HepG2 (cell line): ENCODE results near the gene SEPTIN5. TPM values are rescaled to one million over a fixed set of nuclear protein-coding genes. Genes with fewer than 3 reads are reported as not detected.

ENCODE experiments used
- ATAC-seq: fragments of 200-7000 bp; cut with Tn5 transposase; 3 replicates; pipeline ENCODE4 v1.9.1; 2020; ENCODE audit warnings: mild to moderate bottlenecking, moderate library complexity
- BruUV-seq: library from RNA; stranded (reverse); fragments of 400-500 nt; replicated peaks from 2 replicates; lab custom pipeline; 2021; lab: Mats Ljungman, UMichigan
- CTCF ChIA-PET: fragments of 300-600 bp; formaldehyde crosslinking; extraction: SDS; loops from one replicate; lab custom pipeline; 2021; ENCODE audit warnings: low total read pairs, inconsistent platforms, low intra/inter-chr PET ratio; lab: Yijun Ruan, JAX
- POLR2A ChIA-PET: fragments of 350-600 bp; sonication (Branson Sonifier 250); formaldehyde crosslinking; loops from one replicate; lab custom pipeline; 2020; ENCODE audit warnings: antibody characterized with exemption, inconsistent platforms; lab: Yijun Ruan, JAX
- DNase-seq: peaks from one replicate; pipeline ENCODE4 v3.0.0-alpha.2; 2015; ENCODE audit warnings: low spot score
- FAIRE-seq: peaks from 3 replicates; lab custom pipeline; 2011; peaks lifted over from hg19 to GRCh38; lab: Jason Lieb, UNC
- H2AFZ ChIP-seq: one replicate; pipeline ENCODE4 v1.6.1; 2011; ENCODE audit warnings: low read length, inconsistent platforms
- H3K27ac ChIP-seq: fragments of 300-600 bp; 3 replicates; pipeline ENCODE4 v1.8.0; 2011; ENCODE audit warnings: mixed run types, mild to moderate bottlenecking, mixed read lengths, low read length, inconsistent platforms; ENCODE audit not compliant: insufficient read depth; ENCODE audit errors: extremely low read length
- H3K27me3 ChIP-seq, 2 experiments: fragments of 200-600 bp in 1 of 2; 2 replicates in 1 of 2; 3 replicates in 1 of 2; pipeline versions ENCODE4 v1.6.0 to v1.8.0; 2011; ENCODE audit warnings: low read length in 2 of 2, mild to moderate bottlenecking in 2 of 2, moderate library complexity in 2 of 2, inconsistent platforms in 1 of 2; ENCODE audit not compliant: insufficient read depth in 2 of 2, control insufficient read depth in 1 of 2
- H3K36me3 ChIP-seq, 2 experiments: fragments of 200-600 bp in 1 of 2; replicated peaks in 1 of 2; 2 replicates in 1 of 2; 3 replicates in 1 of 2; pipeline versions ENCODE4 v1.5.1 to v1.8.0; 2011; ENCODE audit warnings: low read length in 2 of 2, inconsistent platforms in 1 of 2; ENCODE audit not compliant: insufficient read depth in 2 of 2, control insufficient read depth in 1 of 2
- H3K4me1 ChIP-seq: 2 replicates; pipeline ENCODE4 v1.5.1; 2012; ENCODE audit warnings: low read length, inconsistent platforms; ENCODE audit not compliant: insufficient read depth
- H3K4me2 ChIP-seq: 2 replicates; pipeline ENCODE4 v1.6.0; 2011; ENCODE audit warnings: low read depth, low read length, inconsistent platforms
- H3K4me3 ChIP-seq, 3 experiments: fragments of 200-600 bp in 1 of 3; sonication (generic), shearing (Covaris generic) in 1 of 3; replicated peaks in 1 of 3; 2 replicates each; pipeline ENCODE4 v1.5.1; 2011 to 2016; ENCODE audit warnings: low read length in 3 of 3, inconsistent platforms in 2 of 3, low read depth in 2 of 3, mild to moderate bottlenecking in 2 of 3, control low read depth in 1 of 3, mixed read lengths in 1 of 3; ENCODE audit not compliant: insufficient read depth in 1 of 3
- H3K79me2 ChIP-seq: one replicate; pipeline ENCODE4 v1.6.1; 2011; ENCODE audit warnings: low read length, inconsistent platforms; ENCODE audit not compliant: insufficient read depth
- H3K9ac ChIP-seq: 2 replicates; pipeline ENCODE4 v1.6.0; 2011; ENCODE audit warnings: mild to moderate bottlenecking, low read depth, low read length, inconsistent platforms; ENCODE audit not compliant: insufficient read depth
- H3K9me3 ChIP-seq: 2 replicates; pipeline ENCODE4 v1.5.1; 2012; ENCODE audit warnings: mild to moderate bottlenecking, low read length
- H4K20me1 ChIP-seq: 2 replicates; pipeline ENCODE4 v1.6.0; 2011; ENCODE audit warnings: inconsistent platforms, mild to moderate bottlenecking, low read length, moderate library complexity; ENCODE audit not compliant: insufficient read depth
- EEA1 ChIP-seq: sonication (generic); formaldehyde crosslinking; IDR thresholded peaks from 2 replicates; pipeline ENCODE4 v1.5.1; 2020; ENCODE audit warnings: mild to moderate bottlenecking, missing genetic modification reagents, borderline replicate concordance
- NR2F1 ChIP-seq, 2 experiments: fragments of 450-650 bp in 1 of 2; formaldehyde crosslinking in 1 of 2; IDR thresholded peaks; 2 replicates each; pipeline versions ENCODE4 v1.5.0 to v1.6.1; 2016 to 2020; ENCODE audit warnings: mild to moderate bottlenecking in 1 of 2, missing compliant biosample characterization in 1 of 2, missing genetic modification reagents in 1 of 2, moderate library complexity in 1 of 2
- RXRA ChIP-seq: sonication (generic); formaldehyde crosslinking; IDR thresholded peaks from 2 replicates; pipeline ENCODE4 v1.5.1; 2020; ENCODE audit warnings: missing genetic modification reagents
- ZNF260 ChIP-seq: sonication (generic); formaldehyde crosslinking; IDR thresholded peaks from 2 replicates; pipeline ENCODE4 v1.4.0; 2020; ENCODE audit warnings: missing genetic modification reagents, low read depth, mild to moderate bottlenecking, borderline replicate concordance
- ZNF549 ChIP-seq: sonication (generic); formaldehyde crosslinking; IDR thresholded peaks from 2 replicates; pipeline ENCODE4 v1.5.0; 2020; ENCODE audit warnings: missing genetic modification reagents
- ZNF691 ChIP-seq: sonication (generic); formaldehyde crosslinking; IDR thresholded peaks from 2 replicates; pipeline ENCODE4 v1.4.0; 2020; ENCODE audit warnings: missing genetic modification reagents, low read depth, mild to moderate bottlenecking, borderline replicate concordance
- ZNF775 ChIP-seq: sonication (generic); formaldehyde crosslinking; IDR thresholded peaks from 2 replicates; pipeline ENCODE4 v1.4.0; 2020; ENCODE audit warnings: missing genetic modification reagents, mild to moderate bottlenecking, moderate library complexity, borderline replicate concordance
- WGBS: methylation state at CpG from one replicate; pipeline ENCODE4 v1.1.6; 2017; ENCODE audit warnings: low lambda C conversion rate; 5-methylcytosine and 5-hydroxymethylcytosine counted together
- in situ Hi-C: cut with HindIII; loops from 2 replicates; pipeline ENCODE4 v1.10.0; 2017; ENCODE audit warnings: low pct_unique_long_range_greater_than_20kb; ENCODE audit not compliant: extremely low pct_ligation_motif_present
- intact Hi-C: fragments of 100-400 bp; cut with micrococcal nuclease; formaldehyde crosslinking; loops from one replicate; pipeline ENCODE4 v1.10.0; 2022; ENCODE audit not compliant: unreplicated experiment
- polyA plus RNA-seq, 8 experiments: library from polyadenylated mRNA; depleted of rRNA in 3 of 8; stranded (reverse) in 7 of 8; unstranded in 1 of 8; fragments of >200 nt; fragmentation: Illumina TruSeq in 4 of 8; extraction: Trizol in 4 of 8; gene quantifications; 2 replicates each; pipeline versions ENCODE4 v1.2.1 to v1.2.3, GENCODE V29; 2011 to 2016; ENCODE audit warnings: low read depth in 4 of 8, missing spikeins in 1 of 8, mixed read lengths in 1 of 8; ENCODE audit not compliant: insufficient read depth in 1 of 8
- total RNA-seq, 5 experiments: library from RNA; depleted of rRNA; stranded (reverse); fragments of >200 nt; fragmentation: Illumina TruSeq; extraction: Trizol; gene quantifications; 2 replicates each; pipeline ENCODE4 v1.2.3, GENCODE V29; 2016; ENCODE audit warnings: low read depth in 1 of 5
- TF ChIP-seq, protein P1 (sequence below): sonication (generic); formaldehyde crosslinking; IDR thresholded peaks from 2 replicates; pipeline ENCODE4 v1.5.0; 2020; ENCODE audit warnings: mild to moderate bottlenecking, missing genetic modification reagents
- TF ChIP-seq, protein P2 (sequence below): IDR thresholded peaks from 2 replicates; pipeline ENCODE4 v1.6.1; 2016; ENCODE audit warnings: missing compliant biosample characterization, missing genetic modification reagents, borderline replicate concordance
- TF ChIP-seq, protein P3 (sequence below): sonication (generic); formaldehyde crosslinking; IDR thresholded peaks from 2 replicates; pipeline ENCODE4 v1.5.0; 2020; ENCODE audit warnings: missing genetic modification reagents
- TF ChIP-seq, protein P4 (sequence below): sonication (generic); formaldehyde crosslinking; IDR thresholded peaks from 2 replicates; pipeline ENCODE4 v1.8.0; 2022; ENCODE audit warnings: mild to moderate bottlenecking, missing genetic modification reagents; ENCODE audit not compliant: insufficient replicate concordance

The SEPTIN5 gene
- total and polyA plus RNA-seq, 2 of the 13 experiments (the other 11 are each of a cell fraction or from before 2014, with no cell fraction given), result 0.33 TPM; not detected in 1

DNA sequence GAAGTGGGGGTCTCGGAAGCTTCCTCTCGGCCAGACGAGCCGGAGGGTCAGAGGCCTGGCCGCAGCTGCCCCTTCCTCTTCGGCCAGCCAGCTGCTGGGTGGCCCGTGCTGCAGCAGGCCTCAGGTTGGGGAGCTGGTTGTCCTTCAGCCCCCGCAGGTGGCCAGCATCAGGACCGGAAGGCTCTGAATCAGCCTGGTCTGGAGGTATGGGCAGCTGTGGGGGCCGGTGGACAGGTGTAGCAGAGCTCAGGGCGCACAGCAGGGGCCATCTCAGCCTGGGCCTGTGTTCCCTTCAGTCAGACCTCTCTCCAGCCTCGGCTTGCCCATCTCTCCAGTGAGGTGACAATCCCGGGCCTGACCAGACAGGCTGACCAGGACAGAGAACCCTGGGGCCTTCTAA lies 32.4 kb downstream of the SEPTIN5 start:
- H3K4me2 ChIP-seq, result no peak overlapping the region
- peaks cover 27 to 94% of the 10 kb centered on the region in 2 experiments for H3K27me3 ChIP-seq
- FAIRE-seq, result no peak

More for the DNA sequence above, 32.4 kb downstream of the SEPTIN5 start:
- Histone ChIP-seq H3K79me2 (no peaks in the 10 kb centered on the region), H3K36me3 (no peaks in the 10 kb centered on the region)
- TF ChIP-seq NR2F1 (CRISPR knock-in tag; IDR thresholded peaks at IDR 0.05), result no peak
- TF ChIP-seq, protein P1, sequence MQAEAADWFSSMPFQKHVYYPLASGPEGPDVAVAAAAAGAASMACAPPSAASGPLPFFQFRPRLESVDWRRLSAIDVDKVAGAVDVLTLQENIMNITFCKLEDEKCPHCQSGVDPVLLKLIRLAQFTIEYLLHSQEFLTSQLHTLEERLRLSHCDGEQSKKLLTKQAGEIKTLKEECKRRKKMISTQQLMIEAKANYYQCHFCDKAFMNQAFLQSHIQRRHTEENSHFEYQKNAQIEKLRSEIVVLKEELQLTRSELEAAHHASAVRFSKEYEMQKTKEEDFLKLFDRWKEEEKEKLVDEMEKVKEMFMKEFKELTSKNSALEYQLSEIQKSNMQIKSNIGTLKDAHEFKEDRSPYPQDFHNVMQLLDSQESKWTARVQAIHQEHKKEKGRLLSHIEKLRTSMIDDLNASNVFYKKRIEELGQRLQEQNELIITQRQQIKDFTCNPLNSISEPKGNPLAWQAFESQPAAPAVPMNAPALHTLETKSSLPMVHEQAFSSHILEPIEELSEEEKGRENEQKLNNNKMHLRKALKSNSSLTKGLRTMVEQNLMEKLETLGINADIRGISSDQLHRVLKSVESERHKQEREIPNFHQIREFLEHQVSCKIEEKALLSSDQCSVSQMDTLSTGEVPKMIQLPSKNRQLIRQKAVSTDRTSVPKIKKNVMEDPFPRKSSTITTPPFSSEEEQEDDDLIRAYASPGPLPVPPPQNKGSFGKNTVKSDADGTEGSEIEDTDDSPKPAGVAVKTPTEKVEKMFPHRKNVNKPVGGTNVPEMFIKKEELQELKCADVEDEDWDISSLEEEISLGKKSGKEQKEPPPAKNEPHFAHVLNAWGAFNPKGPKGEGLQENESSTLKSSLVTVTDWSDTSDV, result no peak
- TF ChIP-seq ZNF549 (CRISPR knock-in tag), result no peak
- TF ChIP-seq RXRA (CRISPR knock-in tag), result no peak
- TF ChIP-seq ZNF775 (CRISPR knock-in tag), result no peak
- TF ChIP-seq EEA1, result no peak
- no peak for TF ChIP-seq ZNF260 (CRISPR knock-in tag)
- TF ChIP-seq ZNF691 (CRISPR knock-in tag), result no peak
- TF ChIP-seq, protein P2, sequence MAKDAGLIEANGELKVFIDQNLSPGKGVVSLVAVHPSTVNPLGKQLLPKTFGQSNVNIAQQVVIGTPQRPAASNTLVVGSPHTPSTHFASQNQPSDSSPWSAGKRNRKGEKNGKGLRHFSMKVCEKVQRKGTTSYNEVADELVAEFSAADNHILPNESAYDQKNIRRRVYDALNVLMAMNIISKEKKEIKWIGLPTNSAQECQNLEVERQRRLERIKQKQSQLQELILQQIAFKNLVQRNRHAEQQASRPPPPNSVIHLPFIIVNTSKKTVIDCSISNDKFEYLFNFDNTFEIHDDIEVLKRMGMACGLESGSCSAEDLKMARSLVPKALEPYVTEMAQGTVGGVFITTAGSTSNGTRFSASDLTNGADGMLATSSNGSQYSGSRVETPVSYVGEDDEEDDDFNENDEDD (CRISPR knock-in tag), result no peak
- TF ChIP-seq, protein P3, sequence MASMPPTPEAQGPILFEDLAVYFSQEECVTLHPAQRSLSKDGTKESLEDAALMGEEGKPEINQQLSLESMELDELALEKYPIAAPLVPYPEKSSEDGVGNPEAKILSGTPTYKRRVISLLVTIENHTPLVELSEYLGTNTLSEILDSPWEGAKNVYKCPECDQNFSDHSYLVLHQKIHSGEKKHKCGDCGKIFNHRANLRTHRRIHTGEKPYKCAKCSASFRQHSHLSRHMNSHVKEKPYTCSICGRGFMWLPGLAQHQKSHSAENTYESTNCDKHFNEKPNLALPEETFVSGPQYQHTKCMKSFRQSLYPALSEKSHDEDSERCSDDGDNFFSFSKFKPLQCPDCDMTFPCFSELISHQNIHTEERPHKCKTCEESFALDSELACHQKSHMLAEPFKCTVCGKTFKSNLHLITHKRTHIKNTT (CRISPR knock-in tag), result no peak
- TF ChIP-seq, protein P4, sequence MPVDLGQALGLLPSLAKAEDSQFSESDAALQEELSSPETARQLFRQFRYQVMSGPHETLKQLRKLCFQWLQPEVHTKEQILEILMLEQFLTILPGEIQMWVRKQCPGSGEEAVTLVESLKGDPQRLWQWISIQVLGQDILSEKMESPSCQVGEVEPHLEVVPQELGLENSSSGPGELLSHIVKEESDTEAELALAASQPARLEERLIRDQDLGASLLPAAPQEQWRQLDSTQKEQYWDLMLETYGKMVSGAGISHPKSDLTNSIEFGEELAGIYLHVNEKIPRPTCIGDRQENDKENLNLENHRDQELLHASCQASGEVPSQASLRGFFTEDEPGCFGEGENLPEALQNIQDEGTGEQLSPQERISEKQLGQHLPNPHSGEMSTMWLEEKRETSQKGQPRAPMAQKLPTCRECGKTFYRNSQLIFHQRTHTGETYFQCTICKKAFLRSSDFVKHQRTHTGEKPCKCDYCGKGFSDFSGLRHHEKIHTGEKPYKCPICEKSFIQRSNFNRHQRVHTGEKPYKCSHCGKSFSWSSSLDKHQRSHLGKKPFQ, result no peak
- TF ChIP-seq, all 625 proteins: peak for 0
- BruUV-seq, result no TSS peak
- no peak overlapping the region for H2AFZ ChIP-seq
- in situ Hi-C loops (no loop called here), intact Hi-C loops (no loop called here)
- no peaks in the 10 kb centered on the region for H4K20me1 ChIP-seq
- ChIA-PET POLR2A (no interaction called here), CTCF (no interaction called here)
- H3K9ac ChIP-seq, result no peak overlapping the region
- WGBS, result no CpG with 5 or more reads among the region's 13 CpGs
- no peaks in the 10 kb centered on the region for H3K9me3 ChIP-seq
- ATAC-seq, result no peak
- H3K27ac ChIP-seq, result no peak overlapping the region
- no peak overlapping the region for H3K4me3 ChIP-seq
- 0 out of 2 replicates have a peak, but pooled peaks cover 6% of the 10 kb centered on the region for H3K4me1 ChIP-seq
- DNase-seq, result no peak
